GM23338 (cell line): ENCODE data around the gene GJB4. TPM values are rescaled to one million over a fixed set of nuclear protein-coding genes. Genes with fewer than 3 reads are reported as not detected.

Experiments used
- ATAC-seq: fragments of 200-7000 bp; cut with Tn5 transposase; 3 replicates; pipeline ENCODE4 v1.9.1; 2020
- DNase-seq: peaks from one replicate; pipeline ENCODE4 v3.0.0-alpha.2; 2015; ENCODE audit warnings: low spot score
- H2AFZ ChIP-seq: fragments of 200-600 bp; sonication (generic); 2 replicates; pipeline ENCODE4 v1.8.0; 2016; ENCODE audit warnings: antibody characterized with exemption, mild to moderate bottlenecking, moderate library complexity
- H3F3A ChIP-seq: fragments of 200-600 bp; sonication (generic); replicated peaks from 2 replicates; pipeline ENCODE4 v1.8.0; 2017; ENCODE audit warnings: antibody characterized with exemption, mixed run types, low read depth
- H3K27ac ChIP-seq: fragments of 200-600 bp; sonication (generic); 2 replicates; pipeline ENCODE4 v1.6.1; 2016; ENCODE audit warnings: low read depth
- H3K27me3 ChIP-seq: fragments of 200-600 bp; sonication (generic); 2 replicates; pipeline ENCODE4 v1.8.0; 2016; ENCODE audit warnings: mild to moderate bottlenecking, mixed run types, moderate library complexity; ENCODE audit not compliant: insufficient read depth
- H3K36me3 ChIP-seq: fragments of 200-600 bp; sonication (generic); 2 replicates; pipeline ENCODE4 v1.8.0; 2016; ENCODE audit warnings: mild to moderate bottlenecking; ENCODE audit not compliant: insufficient read depth
- H3K4me1 ChIP-seq: fragments of 200-600 bp; sonication (generic); 2 replicates; pipeline ENCODE4 v1.8.0; 2016; ENCODE audit warnings: mild to moderate bottlenecking, moderate library complexity; ENCODE audit not compliant: insufficient read depth
- H3K4me2 ChIP-seq: fragments of 200-600 bp; sonication (generic); 2 replicates; pipeline ENCODE4 v1.7.1; 2017; ENCODE audit warnings: mixed run types
- H3K4me3 ChIP-seq: fragments of 200-600 bp; sonication (generic); 2 replicates; pipeline ENCODE4 v1.6.1; 2016; ENCODE audit warnings: mixed run types
- H3K79me2 ChIP-seq: fragments of 200-600 bp; sonication (generic); replicated peaks from 2 replicates; pipeline ENCODE4 v1.8.0; 2017; ENCODE audit warnings: mild to moderate bottlenecking; ENCODE audit not compliant: insufficient read depth
- H3K9me2 ChIP-seq: fragments of 200-600 bp; sonication (generic); 2 replicates; pipeline ENCODE4 v1.8.0; 2017; ENCODE audit not compliant: insufficient read depth
- H4K20me1 ChIP-seq: fragments of 200-600 bp; sonication (generic); replicated peaks from 2 replicates; pipeline ENCODE4 v1.8.0; 2017; ENCODE audit warnings: mild to moderate bottlenecking; ENCODE audit not compliant: insufficient read depth
- H3K27ac Mint-ChIP-seq: 2 replicates; pipeline ENCODE4 v1.8.0; 2020; ENCODE audit warnings: inconsistent platforms, mild to moderate bottlenecking, moderate library complexity, mixed read lengths
- H3K27me3 Mint-ChIP-seq: 3 replicates; pipeline ENCODE4 v1.8.0; 2022; ENCODE audit warnings: low read depth, mild to moderate bottlenecking, moderate library complexity, mixed read lengths, inconsistent platforms; ENCODE audit not compliant: insufficient read depth, poor library complexity
- H3K36me3 Mint-ChIP-seq: 3 replicates; pipeline ENCODE4 v1.8.0; 2021; ENCODE audit warnings: low read depth, mild to moderate bottlenecking, inconsistent platforms, moderate library complexity, mixed read lengths
- H3K4me1 Mint-ChIP-seq: 3 replicates; pipeline ENCODE4 v1.8.0; 2020; ENCODE audit warnings: mild to moderate bottlenecking, inconsistent platforms, mixed read lengths
- H3K4me3 Mint-ChIP-seq: 3 replicates; pipeline ENCODE4 v1.8.0; 2021; ENCODE audit warnings: moderate library complexity, mild to moderate bottlenecking, inconsistent platforms, mixed read lengths
- H3K9me3 Mint-ChIP-seq: 3 replicates; pipeline ENCODE4 v1.8.0; 2020; ENCODE audit warnings: moderate library complexity, mild to moderate bottlenecking, inconsistent platforms, mixed read lengths
- CREB1 ChIP-seq: fragments of 250-450 bp; sonication (Bioruptor Pico); IDR thresholded peaks from 2 replicates; pipeline ENCODE4 v1.5.0; 2020; ENCODE audit warnings: low read depth, mild to moderate bottlenecking, moderate library complexity
- CTCF ChIP-seq, 2 experiments: fragments of 200-600 bp in 1 of 2; sonication (generic) in 1 of 2; conservative IDR thresholded peaks; 2 replicates each; pipeline versions ENCODE4 v1.5.1 to v1.6.1; 2016 to 2017; ENCODE audit warnings: antibody characterized with exemption in 2 of 2, low read depth in 2 of 2, mild to moderate bottlenecking in 2 of 2, moderate library complexity in 1 of 2
- EZH2 ChIP-seq: fragments of 200-600 bp; sonication (generic); IDR thresholded peaks from one replicate; pipeline ENCODE4 v1.8.0; 2017; ENCODE audit warnings: antibody characterized with exemption, mild to moderate bottlenecking, low read depth; ENCODE audit not compliant: unreplicated experiment
- EZH2phosphoT487 ChIP-seq: fragments of 200-600 bp; sonication (generic); IDR thresholded peaks from one replicate; pipeline ENCODE4 v1.8.1; 2018; ENCODE audit warnings: antibody characterized with exemption; ENCODE audit not compliant: unreplicated experiment
- JUNB ChIP-seq: IDR thresholded peaks from one replicate; pipeline ENCODE4 v1.6.1; 2016; ENCODE audit warnings: antibody characterized with exemption; ENCODE audit not compliant: unreplicated experiment
- NANOG ChIP-seq: IDR thresholded peaks from 2 replicates; pipeline ENCODE4 v1.6.1; 2016; ENCODE audit warnings: antibody characterized with exemption, borderline replicate concordance
- POLR2AphosphoS5 ChIP-seq: IDR thresholded peaks from 2 replicates; pipeline ENCODE4 v1.6.1; 2016; ENCODE audit warnings: antibody characterized with exemption, low read depth
- REST ChIP-seq: IDR thresholded peaks from one replicate; pipeline ENCODE4 v1.6.1; 2018; ENCODE audit warnings: antibody characterized with exemption; ENCODE audit not compliant: unreplicated experiment
- STAT1 ChIP-seq: IDR thresholded peaks from one replicate; pipeline ENCODE4 v1.6.1; 2016; ENCODE audit warnings: antibody characterized with exemption; ENCODE audit not compliant: unreplicated experiment
- ZNF114 ChIP-seq: fragments of 250-450 bp; sonication (Bioruptor Pico); IDR thresholded peaks from 2 replicates; pipeline ENCODE4 v1.5.0; 2020; ENCODE audit warnings: mild to moderate bottlenecking, moderate library complexity
- ZNF331 ChIP-seq: fragments of 250-450 bp; sonication (Bioruptor Pico); IDR thresholded peaks from 2 replicates; pipeline ENCODE4 v1.5.0; 2020; ENCODE audit warnings: low read depth, mild to moderate bottlenecking, moderate library complexity
- polyA plus RNA-seq: library from polyadenylated mRNA; unstranded; fragments of >200 nt; fragmentation: Nextera tagmentation; extraction: Ambion mirVana; gene quantifications from 2 replicates; pipeline ENCODE4 v1.2.1, GENCODE V29; 2016
- total RNA-seq: library from RNA; depleted of rRNA; stranded (reverse); fragments of >200 nt; shearing (Covaris generic); gene quantifications from 2 replicates; pipeline ENCODE4 v1.2.3, GENCODE V29; 2014

The GJB4 gene
- total and polyA plus RNA-seq, 2 experiments from 2014 or later, result 0.07 TPM; not detected in 1

- TF ChIP-seq REST (no peak), EZH2 (no peak), NANOG (no peak), CREB1 (CRISPR knock-in tag) (no peak), POLR2AphosphoS5 (no peak), EZH2phosphoT487 (no peak), JUNB (no peak), ZNF331 (CRISPR knock-in tag) (no peak), ZNF114 (CRISPR knock-in tag) (no peak), STAT1 (no peak), CTCF (conservative IDR thresholded peaks at IDR 0.05; ENCODE audit: low read depth in 2 of 2) (no peak)
- peaks cover 8% of the 10 kb centered on the region for H3K27me3 Mint-ChIP-seq
- no peak overlapping the region for H3K4me2 ChIP-seq
These were observed 37.7 kb upstream of the GJB4 start for GRCh38 chr1:34721646-34722355.

More at GRCh38 chr1:34721646-34722355, 37.7 kb upstream of the GJB4 start:
- H3K4me1 ChIP-seq, result no peaks in the 10 kb centered on the region
- H3F3A ChIP-seq, result no peaks in the 10 kb centered on the region
- 0 out of 2 replicates have a peak, but pooled peaks cover 5% of the 10 kb centered on the region for H3K9me2 ChIP-seq
- H3K36me3 ChIP-seq, result no peaks in the 10 kb centered on the region
- Mint-ChIP-seq H3K27ac (no peak overlapping the region), H3K9me3 (no peaks in the 10 kb centered on the region; the same call in 2 of the 3 replicates), H3K36me3 (no peaks in the 10 kb centered on the region), H3K4me3 (no peak overlapping the region), H3K4me1 (no peaks in the 10 kb centered on the region)
- H3K27me3 ChIP-seq, result no peaks in the 10 kb centered on the region
- no peaks in the 10 kb centered on the region for H4K20me1 ChIP-seq
- no peaks in the 10 kb centered on the region for H3K79me2 ChIP-seq
- H3K27ac ChIP-seq, result no peak overlapping the region
- no peak overlapping the region for H2AFZ ChIP-seq
- DNase-seq (no peak), ATAC-seq (no peak)
- no peak overlapping the region for H3K4me3 ChIP-seq
